Keratinocyte (primary cell): ENCODE data around the gene RAP1GAP2. TPM values are rescaled to one million over a fixed set of nuclear protein-coding genes. Genes with fewer than 3 reads are reported as not detected.

Source experiments
- DNase-seq: peaks from one replicate; pipeline ENCODE4 v3.0.0-alpha.2; 2011; ENCODE audit warnings: low read depth, missing footprints, low spot score
- FAIRE-seq: peaks from 2 replicates; lab custom pipeline; 2011; peaks lifted over from hg19 to GRCh38; lab: Jason Lieb, UNC
- H2AFZ ChIP-seq: 2 replicates; pipeline ENCODE4 v1.6.0; 2012; ENCODE audit warnings: low read length, control low read depth, inconsistent platforms; ENCODE audit not compliant: control insufficient read depth
- H3K27ac ChIP-seq: 2 replicates; pipeline ENCODE4 v1.5.1; 2011; ENCODE audit warnings: low read length; ENCODE audit not compliant: control insufficient read depth, insufficient read depth
- H3K27me3 ChIP-seq: 3 replicates; pipeline ENCODE4 v1.6.0; 2011; ENCODE audit warnings: low read length; ENCODE audit not compliant: control insufficient read depth, insufficient read depth; ENCODE audit errors: extremely low read depth
- H3K36me3 ChIP-seq, 2 experiments: 2 replicates in 1 of 2; 3 replicates in 1 of 2; pipeline ENCODE4 v1.5.1; 2011; ENCODE audit warnings: low read length in 2 of 2, mild to moderate bottlenecking in 1 of 2; ENCODE audit not compliant: control insufficient read depth in 2 of 2, insufficient read depth in 2 of 2; ENCODE audit errors: extremely low read depth in 1 of 2
- H3K4me1 ChIP-seq: 3 replicates; pipeline ENCODE4 v1.5.1; 2011; ENCODE audit warnings: low read length; ENCODE audit not compliant: control insufficient read depth, insufficient read depth; ENCODE audit errors: extremely low read depth
- H3K4me2 ChIP-seq: 3 replicates; pipeline ENCODE4 v1.6.0; 2011; ENCODE audit warnings: low read depth, low read length; ENCODE audit not compliant: control insufficient read depth, insufficient read depth; ENCODE audit errors: extremely low read depth
- H3K4me3 ChIP-seq, 3 experiments: fragments of 200-600 bp in 1 of 3; sonication (generic) in 1 of 3; 2 replicates in 2 of 3; 3 replicates in 1 of 3; pipeline ENCODE4 v1.5.1; 2011 to 2016; ENCODE audit warnings: low read length in 3 of 3, mild to moderate bottlenecking in 3 of 3, control low read depth in 2 of 3, inconsistent platforms in 1 of 3, low read depth in 1 of 3, mixed read lengths in 1 of 3, mixed run types in 1 of 3, moderate library complexity in 1 of 3; ENCODE audit not compliant: control insufficient read depth in 2 of 3, insufficient read depth in 2 of 3; ENCODE audit errors: extremely low read depth in 1 of 3
- H3K79me2 ChIP-seq: 2 replicates; pipeline ENCODE4 v1.6.0; 2012; ENCODE audit warnings: low read length; ENCODE audit not compliant: control insufficient read depth, insufficient read depth
- H3K9ac ChIP-seq: 3 replicates; pipeline ENCODE4 v1.6.0; 2011; ENCODE audit warnings: low read length; ENCODE audit not compliant: control insufficient read depth, insufficient read depth; ENCODE audit errors: extremely low read depth
- H3K9me1 ChIP-seq: 3 replicates; pipeline ENCODE4 v1.6.0; 2011; ENCODE audit warnings: low read length; ENCODE audit not compliant: control insufficient read depth, insufficient read depth; ENCODE audit errors: extremely low read depth
- H3K9me3 ChIP-seq: 2 replicates; pipeline ENCODE4 v1.5.1; 2012; ENCODE audit warnings: low read depth, low read length; ENCODE audit not compliant: control insufficient read depth
- H4K20me1 ChIP-seq: 3 replicates; pipeline ENCODE4 v1.6.0; 2011; ENCODE audit warnings: low read length; ENCODE audit not compliant: control insufficient read depth, insufficient read depth; ENCODE audit errors: extremely low read depth
- EZH2 ChIP-seq: IDR thresholded peaks from one replicate; pipeline ENCODE4 v1.6.1; 2012; ENCODE audit warnings: inconsistent platforms, mild to moderate bottlenecking, low read length, moderate library complexity
- dilution Hi-C: fragments of 300-500 bp; cut with MboI; formaldehyde crosslinking; loops from one replicate; pipeline ENCODE4 v1.7.0; 2020; ENCODE audit warnings: low sequenced_read_pairs; ENCODE audit not compliant: extremely low pct_ligation_motif_present
- polyA plus RNA-seq, 5 experiments: library from polyadenylated mRNA; depleted of rRNA in 3 of 5; stranded (reverse) in 3 of 5; stranded (forward) in 1 of 5; unstranded in 1 of 5; fragments of >200 nt; gene quantifications; 1 replicate in 1 of 5; 2 replicates in 3 of 5; 3 replicates in 1 of 5; pipeline versions ENCODE4 v1.2.1 to v1.2.3, GENCODE V29; 2011 to 2012; ENCODE audit warnings: missing spikeins in 2 of 5, low read depth in 1 of 5, low replicate concordance in 1 of 5
- TF ChIP-seq, protein P1 (sequence below), 3 experiments: IDR thresholded peaks in 1 of 3; conservative IDR thresholded peaks in 1 of 3; optimal IDR thresholded peaks in 1 of 3; 2 replicates in 2 of 3; 3 replicates in 1 of 3; pipeline versions ENCODE3 to v1.5.1; 2011; ENCODE audit warnings: low read length in 3 of 3, mild to moderate bottlenecking in 3 of 3, moderate library complexity in 2 of 3, control low read depth in 1 of 3, inconsistent platforms in 1 of 3; ENCODE audit not compliant: insufficient read depth in 2 of 3; ENCODE audit errors: extremely low read depth in 1 of 3

RAP1GAP2 gene
- polyA plus RNA-seq, 1 donor (not counting 4 experiments of a cell fraction or from before 2014, with no cell fraction given), result 13.6 TPM

DNA sequence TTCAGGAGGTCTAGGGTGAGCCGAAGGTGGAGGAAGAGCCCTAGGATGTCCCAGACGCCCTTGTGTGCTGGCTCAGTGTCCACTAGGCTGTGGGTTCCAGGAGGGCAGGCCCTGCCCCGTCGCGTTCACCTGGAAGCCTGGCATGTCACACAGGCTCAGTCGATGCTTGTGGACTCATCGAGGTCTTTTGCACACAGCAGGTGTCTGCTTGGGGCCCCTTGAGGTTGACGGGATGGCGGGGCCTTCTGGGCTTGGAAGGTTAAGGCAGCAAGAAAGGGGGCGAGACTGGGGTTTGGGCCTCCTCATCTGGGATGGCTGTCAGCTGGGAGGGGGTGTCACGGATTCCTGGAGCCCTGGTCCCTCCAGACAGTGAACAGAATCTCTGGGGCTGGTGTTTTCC, 1.9 kb downstream of the RAP1GAP2 start:
- peaks cover 38% of the 10 kb centered on the region for H3K27me3 ChIP-seq
- H2AFZ ChIP-seq, result no peak overlapping the region
- no peak for FAIRE-seq

GRCh38 chr17:2798678-2799077, 2.4 kb downstream of the RAP1GAP2 start:
- Histone ChIP-seq H3K79me2 (no peaks in the 10 kb centered on the region), H3K36me3 (no peaks in the 10 kb centered on the region), H3K27me3 (peaks cover 38% of the 10 kb centered on the region), H3K9me1 (no peaks in the 10 kb centered on the region), H2AFZ (no peak overlapping the region), H3K27ac (no peak overlapping the region), H3K9me3 (no peaks in the 10 kb centered on the region), H4K20me1 (no peaks in the 10 kb centered on the region), H3K9ac (no peak overlapping the region), H3K4me1 (no peaks in the 10 kb centered on the region), H3K4me3 (no peak overlapping the region), H3K4me2 (no peak overlapping the region)
- FAIRE-seq (no peak), DNase-seq (no peak)
- TF ChIP-seq, protein P1, sequence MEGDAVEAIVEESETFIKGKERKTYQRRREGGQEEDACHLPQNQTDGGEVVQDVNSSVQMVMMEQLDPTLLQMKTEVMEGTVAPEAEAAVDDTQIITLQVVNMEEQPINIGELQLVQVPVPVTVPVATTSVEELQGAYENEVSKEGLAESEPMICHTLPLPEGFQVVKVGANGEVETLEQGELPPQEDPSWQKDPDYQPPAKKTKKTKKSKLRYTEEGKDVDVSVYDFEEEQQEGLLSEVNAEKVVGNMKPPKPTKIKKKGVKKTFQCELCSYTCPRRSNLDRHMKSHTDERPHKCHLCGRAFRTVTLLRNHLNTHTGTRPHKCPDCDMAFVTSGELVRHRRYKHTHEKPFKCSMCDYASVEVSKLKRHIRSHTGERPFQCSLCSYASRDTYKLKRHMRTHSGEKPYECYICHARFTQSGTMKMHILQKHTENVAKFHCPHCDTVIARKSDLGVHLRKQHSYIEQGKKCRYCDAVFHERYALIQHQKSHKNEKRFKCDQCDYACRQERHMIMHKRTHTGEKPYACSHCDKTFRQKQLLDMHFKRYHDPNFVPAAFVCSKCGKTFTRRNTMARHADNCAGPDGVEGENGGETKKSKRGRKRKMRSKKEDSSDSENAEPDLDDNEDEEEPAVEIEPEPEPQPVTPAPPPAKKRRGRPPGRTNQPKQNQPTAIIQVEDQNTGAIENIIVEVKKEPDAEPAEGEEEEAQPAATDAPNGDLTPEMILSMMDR (optimal IDR thresholded peaks at IDR 0.05 in 1 of 3, IDR thresholded peaks at IDR 0.05 in 1 of 3, conservative IDR thresholded peaks at IDR 0.05 in 1 of 3; ENCODE audit: extremely low read depth in 1 of 3, insufficient read depth in 2 of 3, low read length in 3 of 3), result no peak
- no peak for TF ChIP-seq EZH2
- dilution Hi-C loops, result no loop called here

More for the DNA sequence above, 1.9 kb downstream of the RAP1GAP2 start:
- dilution Hi-C loops, result no loop called here
- Histone ChIP-seq H3K36me3 (no peaks in the 10 kb centered on the region), H3K9me1 (no peaks in the 10 kb centered on the region), H3K27ac (no peak overlapping the region), H3K4me3 (no peak overlapping the region), H3K79me2 (no peaks in the 10 kb centered on the region), H4K20me1 (no peaks in the 10 kb centered on the region), H3K4me2 (no peak overlapping the region), H3K4me1 (no peaks in the 10 kb centered on the region), H3K9ac (no peak overlapping the region), H3K9me3 (no peaks in the 10 kb centered on the region)
- no peak for TF ChIP-seq EZH2
- TF ChIP-seq, protein P1 (optimal IDR thresholded peaks at IDR 0.05 in 1 of 3, IDR thresholded peaks at IDR 0.05 in 1 of 3, conservative IDR thresholded peaks at IDR 0.05 in 1 of 3; ENCODE audit: extremely low read depth in 1 of 3, insufficient read depth in 2 of 3, low read length in 3 of 3), result no peak
- no peak for DNase-seq
